IMR-90 (cell line): Measurements from ENCODE around the gene ANKRD6.

Experiments used
- BHLHE40 ChIP-seq: fragments of 150-350 bp; IDR thresholded peaks from 2 replicates; pipeline ENCODE4 v1.6.1; 2016; ENCODE audit warnings: mild to moderate bottlenecking, low read depth, low read length
- CHD1 ChIP-seq: IDR thresholded peaks from 2 replicates; pipeline ENCODE4 v1.6.1; 2012; ENCODE audit warnings: low read depth, low read length, improper control_type of control experiment
- CTCF ChIP-seq: conservative IDR thresholded peaks from 2 replicates; pipeline ENCODE4 v1.5.1; 2012; ENCODE audit warnings: mild to moderate bottlenecking, low read depth, low read length, improper control_type of control experiment
- FOS ChIP-seq: fragments of 150-350 bp; IDR thresholded peaks from 2 replicates; pipeline ENCODE4 v1.6.1; 2016; ENCODE audit warnings: low read depth, low read length
- MAFK ChIP-seq: IDR thresholded peaks from 2 replicates; pipeline ENCODE4 v1.6.1; 2012; ENCODE audit warnings: low read depth, low read length, improper control_type of control experiment
- MXI1 ChIP-seq: IDR thresholded peaks from 2 replicates; pipeline ENCODE4 v1.6.1; 2012; ENCODE audit warnings: low read depth, mild to moderate bottlenecking, low read length, moderate library complexity, borderline replicate concordance
- NFE2L2 ChIP-seq: fragments of 150-350 bp; IDR thresholded peaks from 2 replicates; pipeline ENCODE4 v1.6.1; 2016; ENCODE audit warnings: low read depth, mild to moderate bottlenecking, low read length
- POLR2A ChIP-seq: IDR thresholded peaks from 2 replicates; pipeline ENCODE4 v1.6.1; 2012; ENCODE audit warnings: mild to moderate bottlenecking, low read depth, low read length
- RAD21 ChIP-seq: IDR thresholded peaks from 2 replicates; pipeline ENCODE4 v1.6.1; 2012; ENCODE audit warnings: low read length, improper control_type of control experiment
- RFX5 ChIP-seq: IDR thresholded peaks from 2 replicates; pipeline ENCODE4 v1.8.0; 2012; ENCODE audit warnings: low read depth, mild to moderate bottlenecking, low read length, moderate library complexity
- SMC3 ChIP-seq: fragments of 150-350 bp; IDR thresholded peaks from 2 replicates; pipeline ENCODE4 v1.6.1; 2016; ENCODE audit warnings: low read depth, mild to moderate bottlenecking, antibody characterized with exemption, low read length, moderate library complexity
- USF2 ChIP-seq: fragments of 150-350 bp; IDR thresholded peaks from 2 replicates; pipeline ENCODE4 v1.6.1; 2017; ENCODE audit warnings: mild to moderate bottlenecking, antibody characterized with exemption, low read length, low read depth

GRCh38 chr6:89582669-89583325 lies 149.8 kb downstream of the ANKRD6 start:
- no peak for TF ChIP-seq SMC3
- no peak for TF ChIP-seq CTCF
- TF ChIP-seq RAD21, result no peak
- no peak for TF ChIP-seq FOS
- TF ChIP-seq RFX5, result no peak
- no peak for TF ChIP-seq POLR2A
- no peak for TF ChIP-seq NFE2L2
- TF ChIP-seq MXI1, result no peak
- TF ChIP-seq USF2, result no peak
- no peak for TF ChIP-seq BHLHE40
- TF ChIP-seq MAFK, result no peak
- no peak for TF ChIP-seq CHD1
